HepG2 (cell line): ENCODE results near the gene BACH2. TPM values are rescaled to one million over a fixed set of nuclear protein-coding genes. Genes with fewer than 3 reads are reported as not detected.

ENCODE experiments used
- ATAC-seq: fragments of 200-7000 bp; cut with Tn5 transposase; 3 replicates; pipeline ENCODE4 v1.9.1; 2020; ENCODE audit warnings: mild to moderate bottlenecking, moderate library complexity
- BruUV-seq: library from RNA; stranded (reverse); fragments of 400-500 nt; replicated peaks from 2 replicates; lab custom pipeline; 2021; lab: Mats Ljungman, UMichigan
- CTCF ChIA-PET: fragments of 300-600 bp; formaldehyde crosslinking; extraction: SDS; loops from one replicate; lab custom pipeline; 2021; ENCODE audit warnings: low total read pairs, inconsistent platforms, low intra/inter-chr PET ratio; lab: Yijun Ruan, JAX
- POLR2A ChIA-PET: fragments of 350-600 bp; sonication (Branson Sonifier 250); formaldehyde crosslinking; loops from one replicate; lab custom pipeline; 2020; ENCODE audit warnings: antibody characterized with exemption, inconsistent platforms; lab: Yijun Ruan, JAX
- DNase-seq: peaks from one replicate; pipeline ENCODE4 v3.0.0-alpha.2; 2015; ENCODE audit warnings: low spot score
- FAIRE-seq: peaks from 3 replicates; lab custom pipeline; 2011; peaks lifted over from hg19 to GRCh38; lab: Jason Lieb, UNC
- H2AFZ ChIP-seq: one replicate; pipeline ENCODE4 v1.6.1; 2011; ENCODE audit warnings: low read length, inconsistent platforms
- H3K27ac ChIP-seq: fragments of 300-600 bp; 3 replicates; pipeline ENCODE4 v1.8.0; 2011; ENCODE audit warnings: mixed run types, mild to moderate bottlenecking, mixed read lengths, low read length, inconsistent platforms; ENCODE audit not compliant: insufficient read depth; ENCODE audit errors: extremely low read length
- H3K27me3 ChIP-seq, 2 experiments: fragments of 200-600 bp in 1 of 2; 2 replicates in 1 of 2; 3 replicates in 1 of 2; pipeline versions ENCODE4 v1.6.0 to v1.8.0; 2011; ENCODE audit warnings: low read length in 2 of 2, mild to moderate bottlenecking in 2 of 2, moderate library complexity in 2 of 2, inconsistent platforms in 1 of 2; ENCODE audit not compliant: insufficient read depth in 2 of 2, control insufficient read depth in 1 of 2
- H3K36me3 ChIP-seq, 2 experiments: fragments of 200-600 bp in 1 of 2; replicated peaks in 1 of 2; 2 replicates in 1 of 2; 3 replicates in 1 of 2; pipeline versions ENCODE4 v1.5.1 to v1.8.0; 2011; ENCODE audit warnings: low read length in 2 of 2, inconsistent platforms in 1 of 2; ENCODE audit not compliant: insufficient read depth in 2 of 2, control insufficient read depth in 1 of 2
- H3K4me1 ChIP-seq: 2 replicates; pipeline ENCODE4 v1.5.1; 2012; ENCODE audit warnings: low read length, inconsistent platforms; ENCODE audit not compliant: insufficient read depth
- H3K4me2 ChIP-seq: 2 replicates; pipeline ENCODE4 v1.6.0; 2011; ENCODE audit warnings: low read depth, low read length, inconsistent platforms
- H3K4me3 ChIP-seq, 3 experiments: fragments of 200-600 bp in 1 of 3; sonication (generic), shearing (Covaris generic) in 1 of 3; replicated peaks in 1 of 3; 2 replicates each; pipeline ENCODE4 v1.5.1; 2011 to 2016; ENCODE audit warnings: low read length in 3 of 3, inconsistent platforms in 2 of 3, low read depth in 2 of 3, mild to moderate bottlenecking in 2 of 3, control low read depth in 1 of 3, mixed read lengths in 1 of 3; ENCODE audit not compliant: insufficient read depth in 1 of 3
- H3K79me2 ChIP-seq: one replicate; pipeline ENCODE4 v1.6.1; 2011; ENCODE audit warnings: low read length, inconsistent platforms; ENCODE audit not compliant: insufficient read depth
- H3K9ac ChIP-seq: 2 replicates; pipeline ENCODE4 v1.6.0; 2011; ENCODE audit warnings: mild to moderate bottlenecking, low read depth, low read length, inconsistent platforms; ENCODE audit not compliant: insufficient read depth
- H3K9me3 ChIP-seq: 2 replicates; pipeline ENCODE4 v1.5.1; 2012; ENCODE audit warnings: mild to moderate bottlenecking, low read length
- H4K20me1 ChIP-seq: 2 replicates; pipeline ENCODE4 v1.6.0; 2011; ENCODE audit warnings: inconsistent platforms, mild to moderate bottlenecking, low read length, moderate library complexity; ENCODE audit not compliant: insufficient read depth
- AGO2 ChIP-seq: fragments of 200-400 bp; formaldehyde crosslinking; optimal IDR thresholded peaks from 2 replicates; pipeline ENCODE3; 2017; ENCODE audit warnings: mild to moderate bottlenecking, low read depth, low read length, moderate library complexity
- ARID2 ChIP-seq: sonication (generic); formaldehyde crosslinking; IDR thresholded peaks from 2 replicates; pipeline ENCODE4 v1.8.1; 2022; ENCODE audit warnings: mild to moderate bottlenecking, missing genetic modification reagents, borderline replicate concordance
- DNMT1 ChIP-seq: sonication (generic); formaldehyde crosslinking; IDR thresholded peaks from 2 replicates; pipeline ENCODE4 v1.5.1; 2020; ENCODE audit warnings: mild to moderate bottlenecking, missing genetic modification reagents
- FOSL1 ChIP-seq: sonication (generic); formaldehyde crosslinking; IDR thresholded peaks from 2 replicates; pipeline ENCODE4 v1.9.0; 2021; ENCODE audit warnings: missing genetic modification reagents, borderline replicate concordance
- GPN1 ChIP-seq: sonication (generic); formaldehyde crosslinking; IDR thresholded peaks from 2 replicates; pipeline ENCODE4 v1.5.1; 2020; ENCODE audit warnings: missing genetic modification reagents, borderline replicate concordance
- NR2F2 ChIP-seq: IDR thresholded peaks from 2 replicates; pipeline ENCODE4 v1.6.1; 2012; ENCODE audit warnings: low read depth, inconsistent platforms, borderline replicate concordance
- PAF1 ChIP-seq: IDR thresholded peaks from 2 replicates; pipeline ENCODE4 v1.6.1; 2016; ENCODE audit warnings: missing genetic modification reagents, missing compliant biosample characterization
- PAWR ChIP-seq: sonication (generic); formaldehyde crosslinking; IDR thresholded peaks from 2 replicates; pipeline ENCODE4 v1.4.0; 2020; ENCODE audit warnings: missing genetic modification reagents, mild to moderate bottlenecking, borderline replicate concordance
- PPARG ChIP-seq: conservative IDR thresholded peaks from 2 replicates; pipeline ENCODE4 v1.6.1; 2016; ENCODE audit warnings: missing biosample characterization, missing genetic modification reagents
- PTBP1 ChIP-seq: fragments of 200-400 bp; formaldehyde crosslinking; IDR thresholded peaks from 2 replicates; pipeline ENCODE4 v1.6.1; 2018; ENCODE audit warnings: low read length, low read depth; ENCODE audit not compliant: poor library complexity, severe bottlenecking
- SNRNP70 ChIP-seq: fragments of 200-400 bp; formaldehyde crosslinking; IDR thresholded peaks from 2 replicates; pipeline ENCODE4 v1.6.1; 2017; ENCODE audit warnings: mild to moderate bottlenecking, low read depth, low read length, moderate library complexity
- XBP1 ChIP-seq: sonication (generic); formaldehyde crosslinking; IDR thresholded peaks from 2 replicates; pipeline ENCODE4 v1.5.0; 2020; ENCODE audit warnings: missing genetic modification reagents
- ZNF138 ChIP-seq: sonication (generic); formaldehyde crosslinking; IDR thresholded peaks from 2 replicates; pipeline ENCODE4 v1.5.0; 2020; ENCODE audit warnings: mild to moderate bottlenecking, low read depth, missing genetic modification reagents
- ZNF274 ChIP-seq: sonication (generic); formaldehyde crosslinking; IDR thresholded peaks from 2 replicates; pipeline ENCODE4 v1.5.1; 2020; ENCODE audit warnings: mild to moderate bottlenecking, missing genetic modification reagents
- ZNF331 ChIP-seq: sonication (generic); formaldehyde crosslinking; IDR thresholded peaks from 2 replicates; pipeline ENCODE4 v1.4.0; 2020; ENCODE audit warnings: missing genetic modification reagents
- ZNF558 ChIP-seq: sonication (generic); formaldehyde crosslinking; IDR thresholded peaks from 2 replicates; pipeline ENCODE4 v1.9.0; 2022; ENCODE audit warnings: mild to moderate bottlenecking, missing genetic modification reagents, borderline replicate concordance
- ZNF660 ChIP-seq: sonication (generic); formaldehyde crosslinking; IDR thresholded peaks from 2 replicates; pipeline ENCODE4 v1.5.1; 2020; ENCODE audit warnings: mild to moderate bottlenecking, low read depth, missing genetic modification reagents, borderline replicate concordance
- WGBS: methylation state at CpG from one replicate; pipeline ENCODE4 v1.1.6; 2017; ENCODE audit warnings: low lambda C conversion rate; 5-methylcytosine and 5-hydroxymethylcytosine counted together
- in situ Hi-C: cut with HindIII; loops from 2 replicates; pipeline ENCODE4 v1.10.0; 2017; ENCODE audit warnings: low pct_unique_long_range_greater_than_20kb; ENCODE audit not compliant: extremely low pct_ligation_motif_present
- intact Hi-C: fragments of 100-400 bp; cut with micrococcal nuclease; formaldehyde crosslinking; loops from one replicate; pipeline ENCODE4 v1.10.0; 2022; ENCODE audit not compliant: unreplicated experiment
- polyA plus RNA-seq, 8 experiments: library from polyadenylated mRNA; depleted of rRNA in 3 of 8; stranded (reverse) in 7 of 8; unstranded in 1 of 8; fragments of >200 nt; fragmentation: Illumina TruSeq in 4 of 8; extraction: Trizol in 4 of 8; gene quantifications; 2 replicates each; pipeline versions ENCODE4 v1.2.1 to v1.2.3, GENCODE V29; 2011 to 2016; ENCODE audit warnings: low read depth in 4 of 8, missing spikeins in 1 of 8, mixed read lengths in 1 of 8; ENCODE audit not compliant: insufficient read depth in 1 of 8
- total RNA-seq, 5 experiments: library from RNA; depleted of rRNA; stranded (reverse); fragments of >200 nt; fragmentation: Illumina TruSeq; extraction: Trizol; gene quantifications; 2 replicates each; pipeline ENCODE4 v1.2.3, GENCODE V29; 2016; ENCODE audit warnings: low read depth in 1 of 5
- TF ChIP-seq, protein P1 (sequence below): sonication (generic); formaldehyde crosslinking; IDR thresholded peaks from 2 replicates; pipeline ENCODE4 v1.8.1; 2023; ENCODE audit warnings: mild to moderate bottlenecking, missing genetic modification reagents
- TF ChIP-seq, protein P2 (sequence below): sonication (generic); formaldehyde crosslinking; IDR thresholded peaks from 2 replicates; pipeline ENCODE4 v1.8.0; 2022; ENCODE audit warnings: missing genetic modification reagents, mild to moderate bottlenecking, moderate library complexity, borderline replicate concordance
- TF ChIP-seq, protein P3 (sequence below), 2 experiments: fragments of 450-650 bp in 1 of 2; sonication (generic) in 1 of 2; formaldehyde crosslinking; IDR thresholded peaks; 2 replicates each; pipeline versions ENCODE4 v1.5.0 to v1.8.0; 2020 to 2022; ENCODE audit warnings: mild to moderate bottlenecking in 1 of 2, missing genetic modification reagents in 1 of 2

Gene BACH2
- total and polyA plus RNA-seq, 2 of the 13 experiments (the other 11 are each of a cell fraction or from before 2014, with no cell fraction given), result 0.01 TPM; not detected in 1

GRCh38 chr6:90298459-90299053 lies 1.9 kb upstream of the BACH2 start (continued):
- TF ChIP-seq PAF1 (CRISPR knock-in tag) (no peak), GPN1 (CRISPR knock-in tag) (no peak), PPARG (CRISPR knock-in tag) (no peak), XBP1 (CRISPR knock-in tag) (no peak), ZNF331 (CRISPR knock-in tag) (no peak)
- TF ChIP-seq, protein P1, sequence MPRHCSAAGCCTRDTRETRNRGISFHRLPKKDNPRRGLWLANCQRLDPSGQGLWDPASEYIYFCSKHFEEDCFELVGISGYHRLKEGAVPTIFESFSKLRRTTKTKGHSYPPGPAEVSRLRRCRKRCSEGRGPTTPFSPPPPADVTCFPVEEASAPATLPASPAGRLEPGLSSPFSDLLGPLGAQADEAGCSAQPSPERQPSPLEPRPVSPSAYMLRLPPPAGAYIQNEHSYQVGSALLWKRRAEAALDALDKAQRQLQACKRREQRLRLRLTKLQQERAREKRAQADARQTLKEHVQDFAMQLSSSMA (CRISPR knock-in tag), result no peak

- peaks cover 16% of the 10 kb centered on the region for H3K4me1 ChIP-seq
- no peak overlapping the region for H2AFZ ChIP-seq
- 43% methylated on average over 5 of the region's 9 CpGs for WGBS
- no peak overlapping the region for H3K9ac ChIP-seq
- no peaks in the 10 kb centered on the region for H3K79me2 ChIP-seq
- no peak overlapping the region for H3K4me2 ChIP-seq
- no peak for DNase-seq
- no peak for FAIRE-seq
- TF ChIP-seq SNRNP70 (no peak), PAWR (CRISPR knock-in tag) (no peak), PTBP1 (no peak), AGO2 (no peak), ZNF558 (CRISPR knock-in tag) (no peak), ZNF274 (CRISPR knock-in tag) (no peak), ZNF138 (no peak), NR2F2 (no peak), ZNF660 (no peak), ARID2 (CRISPR knock-in tag) (no peak), FOSL1 (CRISPR knock-in tag) (no peak), DNMT1 (no peak)
- TF ChIP-seq, protein P2, sequence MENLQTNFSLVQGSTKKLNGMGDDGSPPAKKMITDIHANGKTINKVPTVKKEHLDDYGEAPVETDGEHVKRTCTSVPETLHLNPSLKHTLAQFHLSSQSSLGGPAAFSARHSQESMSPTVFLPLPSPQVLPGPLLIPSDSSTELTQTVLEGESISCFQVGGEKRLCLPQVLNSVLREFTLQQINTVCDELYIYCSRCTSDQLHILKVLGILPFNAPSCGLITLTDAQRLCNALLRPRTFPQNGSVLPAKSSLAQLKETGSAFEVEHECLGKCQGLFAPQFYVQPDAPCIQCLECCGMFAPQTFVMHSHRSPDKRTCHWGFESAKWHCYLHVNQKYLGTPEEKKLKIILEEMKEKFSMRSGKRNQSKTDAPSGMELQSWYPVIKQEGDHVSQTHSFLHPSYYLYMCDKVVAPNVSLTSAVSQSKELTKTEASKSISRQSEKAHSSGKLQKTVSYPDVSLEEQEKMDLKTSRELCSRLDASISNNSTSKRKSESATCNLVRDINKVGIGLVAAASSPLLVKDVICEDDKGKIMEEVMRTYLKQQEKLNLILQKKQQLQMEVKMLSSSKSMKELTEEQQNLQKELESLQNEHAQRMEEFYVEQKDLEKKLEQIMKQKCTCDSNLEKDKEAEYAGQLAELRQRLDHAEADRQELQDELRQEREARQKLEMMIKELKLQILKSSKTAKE (CRISPR knock-in tag), result no peak
- TF ChIP-seq, protein P3, sequence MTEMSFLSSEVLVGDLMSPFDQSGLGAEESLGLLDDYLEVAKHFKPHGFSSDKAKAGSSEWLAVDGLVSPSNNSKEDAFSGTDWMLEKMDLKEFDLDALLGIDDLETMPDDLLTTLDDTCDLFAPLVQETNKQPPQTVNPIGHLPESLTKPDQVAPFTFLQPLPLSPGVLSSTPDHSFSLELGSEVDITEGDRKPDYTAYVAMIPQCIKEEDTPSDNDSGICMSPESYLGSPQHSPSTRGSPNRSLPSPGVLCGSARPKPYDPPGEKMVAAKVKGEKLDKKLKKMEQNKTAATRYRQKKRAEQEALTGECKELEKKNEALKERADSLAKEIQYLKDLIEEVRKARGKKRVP (CRISPR knock-in tag; IDR thresholded peaks at IDR 0.05), result no peak
- no TSS peak for BruUV-seq
- in situ Hi-C loops (loop anchor here (25.0 kb wide), 1 partner anchor 189 kb away; no protein-coding TSS in a partner anchor), intact Hi-C loops (loop anchor here (5.0 kb wide), 1 partner anchor 184 kb away; no protein-coding TSS in a partner anchor)
- no peak overlapping the region for H3K4me3 ChIP-seq
- H3K9me3 ChIP-seq, result no peaks in the 10 kb centered on the region
- ChIA-PET POLR2A (no interaction called here), CTCF (no interaction called here)
- peaks cover 8 to 54% of the 10 kb centered on the region in 2 experiments for H3K27me3 ChIP-seq
- H3K36me3 ChIP-seq, result no peaks in the 10 kb centered on the region
- H3K27ac ChIP-seq, result no peak overlapping the region
- ATAC-seq, result no peak
- no peaks in the 10 kb centered on the region for H4K20me1 ChIP-seq
These were observed 1.3 kb upstream of the BACH2 start for GRCh38 chr6:90297867-90298381.
